GM23338 (cell line): Measurements from ENCODE around the gene SACM1L. TPM values are rescaled to one million over a fixed set of nuclear protein-coding genes. Genes with fewer than 3 reads are reported as not detected.

Experiments
- ATAC-seq: fragments of 200-7000 bp; cut with Tn5 transposase; 3 replicates; pipeline ENCODE4 v1.9.1; 2020
- DNase-seq: peaks from one replicate; pipeline ENCODE4 v3.0.0-alpha.2; 2015; ENCODE audit warnings: low spot score
- H2AFZ ChIP-seq: fragments of 200-600 bp; sonication (generic); 2 replicates; pipeline ENCODE4 v1.8.0; 2016; ENCODE audit warnings: antibody characterized with exemption, mild to moderate bottlenecking, moderate library complexity
- H3F3A ChIP-seq: fragments of 200-600 bp; sonication (generic); replicated peaks from 2 replicates; pipeline ENCODE4 v1.8.0; 2017; ENCODE audit warnings: antibody characterized with exemption, mixed run types, low read depth
- H3K27ac ChIP-seq: fragments of 200-600 bp; sonication (generic); 2 replicates; pipeline ENCODE4 v1.6.1; 2016; ENCODE audit warnings: low read depth
- H3K27me3 ChIP-seq: fragments of 200-600 bp; sonication (generic); 2 replicates; pipeline ENCODE4 v1.8.0; 2016; ENCODE audit warnings: mild to moderate bottlenecking, mixed run types, moderate library complexity; ENCODE audit not compliant: insufficient read depth
- H3K36me3 ChIP-seq: fragments of 200-600 bp; sonication (generic); 2 replicates; pipeline ENCODE4 v1.8.0; 2016; ENCODE audit warnings: mild to moderate bottlenecking; ENCODE audit not compliant: insufficient read depth
- H3K4me1 ChIP-seq: fragments of 200-600 bp; sonication (generic); 2 replicates; pipeline ENCODE4 v1.8.0; 2016; ENCODE audit warnings: mild to moderate bottlenecking, moderate library complexity; ENCODE audit not compliant: insufficient read depth
- H3K4me2 ChIP-seq: fragments of 200-600 bp; sonication (generic); 2 replicates; pipeline ENCODE4 v1.7.1; 2017; ENCODE audit warnings: mixed run types
- H3K4me3 ChIP-seq: fragments of 200-600 bp; sonication (generic); 2 replicates; pipeline ENCODE4 v1.6.1; 2016; ENCODE audit warnings: mixed run types
- H3K79me2 ChIP-seq: fragments of 200-600 bp; sonication (generic); replicated peaks from 2 replicates; pipeline ENCODE4 v1.8.0; 2017; ENCODE audit warnings: mild to moderate bottlenecking; ENCODE audit not compliant: insufficient read depth
- H3K9me2 ChIP-seq: fragments of 200-600 bp; sonication (generic); 2 replicates; pipeline ENCODE4 v1.8.0; 2017; ENCODE audit not compliant: insufficient read depth
- H4K20me1 ChIP-seq: fragments of 200-600 bp; sonication (generic); replicated peaks from 2 replicates; pipeline ENCODE4 v1.8.0; 2017; ENCODE audit warnings: mild to moderate bottlenecking; ENCODE audit not compliant: insufficient read depth
- H3K27ac Mint-ChIP-seq: 2 replicates; pipeline ENCODE4 v1.8.0; 2020; ENCODE audit warnings: inconsistent platforms, mild to moderate bottlenecking, moderate library complexity, mixed read lengths
- H3K27me3 Mint-ChIP-seq: 3 replicates; pipeline ENCODE4 v1.8.0; 2022; ENCODE audit warnings: low read depth, mild to moderate bottlenecking, moderate library complexity, mixed read lengths, inconsistent platforms; ENCODE audit not compliant: insufficient read depth, poor library complexity
- H3K36me3 Mint-ChIP-seq: 3 replicates; pipeline ENCODE4 v1.8.0; 2021; ENCODE audit warnings: low read depth, mild to moderate bottlenecking, inconsistent platforms, moderate library complexity, mixed read lengths
- H3K4me1 Mint-ChIP-seq: 3 replicates; pipeline ENCODE4 v1.8.0; 2020; ENCODE audit warnings: mild to moderate bottlenecking, inconsistent platforms, mixed read lengths
- H3K4me3 Mint-ChIP-seq: 3 replicates; pipeline ENCODE4 v1.8.0; 2021; ENCODE audit warnings: moderate library complexity, mild to moderate bottlenecking, inconsistent platforms, mixed read lengths
- H3K9me3 Mint-ChIP-seq: 3 replicates; pipeline ENCODE4 v1.8.0; 2020; ENCODE audit warnings: moderate library complexity, mild to moderate bottlenecking, inconsistent platforms, mixed read lengths
- CREB1 ChIP-seq: fragments of 250-450 bp; sonication (Bioruptor Pico); IDR thresholded peaks from 2 replicates; pipeline ENCODE4 v1.5.0; 2020; ENCODE audit warnings: low read depth, mild to moderate bottlenecking, moderate library complexity
- CTCF ChIP-seq, 2 experiments: fragments of 200-600 bp in 1 of 2; sonication (generic) in 1 of 2; conservative IDR thresholded peaks; 2 replicates each; pipeline versions ENCODE4 v1.5.1 to v1.6.1; 2016 to 2017; ENCODE audit warnings: antibody characterized with exemption in 2 of 2, low read depth in 2 of 2, mild to moderate bottlenecking in 2 of 2, moderate library complexity in 1 of 2
- ETS1 ChIP-seq: IDR thresholded peaks from 2 replicates; pipeline ENCODE4 v1.6.1; 2016; ENCODE audit warnings: antibody characterized with exemption
- EZH2 ChIP-seq: fragments of 200-600 bp; sonication (generic); IDR thresholded peaks from one replicate; pipeline ENCODE4 v1.8.0; 2017; ENCODE audit warnings: antibody characterized with exemption, mild to moderate bottlenecking, low read depth; ENCODE audit not compliant: unreplicated experiment
- EZH2phosphoT487 ChIP-seq: fragments of 200-600 bp; sonication (generic); IDR thresholded peaks from one replicate; pipeline ENCODE4 v1.8.1; 2018; ENCODE audit warnings: antibody characterized with exemption; ENCODE audit not compliant: unreplicated experiment
- JUNB ChIP-seq: IDR thresholded peaks from one replicate; pipeline ENCODE4 v1.6.1; 2016; ENCODE audit warnings: antibody characterized with exemption; ENCODE audit not compliant: unreplicated experiment
- NANOG ChIP-seq: IDR thresholded peaks from 2 replicates; pipeline ENCODE4 v1.6.1; 2016; ENCODE audit warnings: antibody characterized with exemption, borderline replicate concordance
- POLR2AphosphoS5 ChIP-seq: IDR thresholded peaks from 2 replicates; pipeline ENCODE4 v1.6.1; 2016; ENCODE audit warnings: antibody characterized with exemption, low read depth
- REST ChIP-seq: IDR thresholded peaks from one replicate; pipeline ENCODE4 v1.6.1; 2018; ENCODE audit warnings: antibody characterized with exemption; ENCODE audit not compliant: unreplicated experiment
- STAT1 ChIP-seq: IDR thresholded peaks from one replicate; pipeline ENCODE4 v1.6.1; 2016; ENCODE audit warnings: antibody characterized with exemption; ENCODE audit not compliant: unreplicated experiment
- ZNF114 ChIP-seq: fragments of 250-450 bp; sonication (Bioruptor Pico); IDR thresholded peaks from 2 replicates; pipeline ENCODE4 v1.5.0; 2020; ENCODE audit warnings: mild to moderate bottlenecking, moderate library complexity
- ZNF331 ChIP-seq: fragments of 250-450 bp; sonication (Bioruptor Pico); IDR thresholded peaks from 2 replicates; pipeline ENCODE4 v1.5.0; 2020; ENCODE audit warnings: low read depth, mild to moderate bottlenecking, moderate library complexity
- ZNF462 ChIP-seq: fragments of 250-450 bp; sonication (Bioruptor Pico); IDR thresholded peaks from 2 replicates; pipeline ENCODE4 v1.5.0; 2020; ENCODE audit warnings: mild to moderate bottlenecking, moderate library complexity
- long read RNA-seq: library from polyadenylated mRNA; unstranded; transcript quantifications from one replicate; pipeline ENCODE4 v2.0.0, GENCODE V29; 2020; ENCODE audit not compliant: unreplicated experiment
- polyA plus RNA-seq: library from polyadenylated mRNA; unstranded; fragments of >200 nt; fragmentation: Nextera tagmentation; extraction: Ambion mirVana; gene quantifications from 2 replicates; pipeline ENCODE4 v1.2.1, GENCODE V29; 2016
- total RNA-seq: library from RNA; depleted of rRNA; stranded (reverse); fragments of >200 nt; shearing (Covaris generic); gene quantifications from 2 replicates; pipeline ENCODE4 v1.2.3, GENCODE V29; 2014; rRNA removed

The SACM1L gene
- 97.2 and 97.8 TPM in 2 replicates for total RNA-seq
- 43.2 and 43.5 TPM in 2 replicates for polyA plus RNA-seq
- long read RNA-seq, partial matches to known transcripts, result 2 of 4 reads
- long read RNA-seq, other reads (novel, unspliced or antisense), result 1 of 4 reads

GRCh38 chr3:45688882-45689786 is at the start of gene SACM1L:
SACM1L (plus strand) TSS chr3:45689396; CDS start chr3:45689466, 70 bp downstream.
- H3K79me2 ChIP-seq, result peaks cover 47% of the 10 kb centered on the region
- Mint-ChIP-seq H3K27ac (peak within 1 kb of the TSS; percentile 95), H3K4me1 (peaks cover 52% of the 10 kb centered on the region), H3K9me3 (peaks cover 6% of the 10 kb centered on the region; the same call in 2 of the 3 replicates), H3K4me3 (peak within 1 kb of the TSS; percentile 80), H3K36me3 (peaks cover 20% of the 10 kb centered on the region), H3K27me3 (peaks cover 9% of the 10 kb centered on the region)
- peak within 1 kb of the TSS; percentile 97 for H3K4me3 ChIP-seq
- H3K9me2 ChIP-seq, result no peaks in the 10 kb centered on the region
- ATAC-seq (peak; percentile 82), DNase-seq (peak; percentile 98)
- H3K4me1 ChIP-seq, result peaks cover 49% of the 10 kb centered on the region
- TF ChIP-seq NANOG, result no peak
- no peak for TF ChIP-seq REST
- TF ChIP-seq CTCF (conservative IDR thresholded peaks at IDR 0.05; ENCODE audit: low read depth in 2 of 2), result no peak
- TF ChIP-seq ZNF462 (CRISPR knock-in tag), result no peak
- no peak for TF ChIP-seq ZNF114
- no peak for TF ChIP-seq ZNF331 (CRISPR knock-in tag)
- no peak for TF ChIP-seq EZH2
- no peak for TF ChIP-seq EZH2phosphoT487
- TF ChIP-seq CREB1 (CRISPR knock-in tag), result peak; percentile 92
- peak; percentile 56 for TF ChIP-seq ETS1
- TF ChIP-seq JUNB, result peak; percentile 1
- TF ChIP-seq STAT1, result no peak
- peak; percentile 89 for TF ChIP-seq POLR2AphosphoS5
- H3F3A ChIP-seq, result no peaks in the 10 kb centered on the region
- peak within 1 kb of the TSS; percentile 75; the same call in 1 of the 2 replicates for H2AFZ ChIP-seq
- H3K27me3 ChIP-seq, result no peaks in the 10 kb centered on the region
- H3K36me3 ChIP-seq, result no peaks in the 10 kb centered on the region
- peaks cover 8% of the 10 kb centered on the region; the same call in 1 of the 2 replicates for H4K20me1 ChIP-seq
- peak within 1 kb of the TSS; percentile 96 for H3K4me2 ChIP-seq
- H3K27ac ChIP-seq, result peak within 1 kb of the TSS; percentile 93
